HCT116 (cell line): ENCODE measurements around the gene ACSM4. TPM values are rescaled to one million over a fixed set of nuclear protein-coding genes. Genes with fewer than 3 reads are reported as not detected.
"Not testable (repeated sequence)": the region's sequence is repeated elsewhere in the genome, so short reads cannot be mapped to it uniquely, and the experiment has no call there.

Experiments
- ATAC-seq: fragments of 200-7000 bp; cut with Tn5 transposase; 2 replicates; pipeline ENCODE4 v1.9.1; 2020; ENCODE audit warnings: mild to moderate bottlenecking, moderate library complexity
- BruUV-seq: library from RNA; stranded (reverse); fragments of 400-500 nt; replicated peaks from 2 replicates; lab custom pipeline; 2021; lab: Mats Ljungman, UMichigan
- CTCF ChIA-PET: fragments of 300-600 bp; sonication (Branson Sonifier 250); formaldehyde crosslinking; loops from one replicate; lab custom pipeline; 2021; ENCODE audit warnings: antibody characterized with exemption; lab: Charles Lee
- POLR2A ChIA-PET: fragments of 300-600, 350-600 bp; sonication (Branson Sonifier 250); formaldehyde crosslinking; loops from one replicate; lab custom pipeline; 2021; ENCODE audit warnings: antibody characterized with exemption; lab: Charles Lee
- RAD21 ChIA-PET, 2 experiments: fragments of 300-600 bp; sonication (Branson Sonifier 250); formaldehyde crosslinking; loops; one replicate each; lab custom pipeline; 2023; ENCODE audit warnings: low total read pairs in 2 of 2; ENCODE audit not compliant: uncharacterized antibody in 2 of 2, unreplicated experiment in 2 of 2, low non-redundant PET in 1 of 2; lab: Charles Lee
- DNase-seq: peaks from one replicate; pipeline ENCODE4 v3.0.0-alpha.2; 2010; ENCODE audit warnings: low read depth, low spot score
- H2AFZ ChIP-seq: fragments of 200-600 bp; shearing (Covaris generic), sonication (generic); 2 replicates; pipeline ENCODE4 v1.6.1; 2017; ENCODE audit warnings: low read depth, mixed run types, mixed read lengths, antibody characterized with exemption, low read length; ENCODE audit not compliant: poor library complexity, severe bottlenecking
- H3K27ac ChIP-seq: 2 replicates; pipeline ENCODE4 v1.5.1; 2012; ENCODE audit warnings: low read depth, low read length
- H3K27me3 ChIP-seq: fragments of 200-600 bp; sonication (generic); 2 replicates; pipeline ENCODE4 v1.6.1; 2016; ENCODE audit warnings: mixed run types, low read length, mixed read lengths; ENCODE audit not compliant: insufficient read depth
- H3K36me3 ChIP-seq, 2 experiments: fragments of 200-500 bp in 1 of 2; fragments of 200-600 bp in 1 of 2; sonication (Bioruptor generic) in 1 of 2; sonication (generic) in 1 of 2; 2 replicates each; pipeline versions ENCODE4 v1.5.1 to v1.6.1; 2014 to 2016; ENCODE audit warnings: low read length in 2 of 2, inconsistent platforms in 1 of 2, mixed read lengths in 1 of 2, mixed run types in 1 of 2; ENCODE audit not compliant: insufficient read depth in 2 of 2, control insufficient read depth in 1 of 2
- H3K4me1 ChIP-seq, 2 experiments: fragments of 200-600 bp in 1 of 2; sonication (generic) in 1 of 2; 2 replicates each; pipeline versions ENCODE4 v1.5.1 to v1.6.1; 2012 to 2017; ENCODE audit warnings: low read length in 2 of 2, inconsistent platforms in 1 of 2, mild to moderate bottlenecking in 1 of 2, mixed read lengths in 1 of 2, mixed run types in 1 of 2, moderate library complexity in 1 of 2; ENCODE audit not compliant: insufficient read depth in 2 of 2, control insufficient read depth in 1 of 2
- H3K4me2 ChIP-seq: fragments of 200-600 bp; sonication (generic); 2 replicates; pipeline ENCODE4 v1.6.1; 2017; ENCODE audit warnings: mixed run types, low read length, mixed read lengths
- H3K4me3 ChIP-seq, 2 experiments: fragments of 200-600 bp in 1 of 2; sonication (generic) in 1 of 2; replicated peaks in 1 of 2; 2 replicates each; pipeline ENCODE4 v1.5.1; 2011 to 2016; ENCODE audit warnings: low read length in 2 of 2, control low read depth in 1 of 2, low read depth in 1 of 2, mild to moderate bottlenecking in 1 of 2, mixed read lengths in 1 of 2, mixed run types in 1 of 2
- H3K79me2 ChIP-seq: fragments of 200-600 bp; sonication (generic); 2 replicates; pipeline ENCODE4 v1.6.1; 2017; ENCODE audit warnings: mild to moderate bottlenecking, mixed run types, low read length, moderate library complexity, mixed read lengths; ENCODE audit not compliant: insufficient read depth
- H3K9ac ChIP-seq: fragments of 200-600 bp; sonication (generic); 2 replicates; pipeline ENCODE4 v1.6.1; 2016; ENCODE audit warnings: low read length, mixed read lengths
- H3K9me2 ChIP-seq: fragments of 200-600 bp; sonication (generic), shearing (Covaris generic); 2 replicates; pipeline ENCODE4 v1.6.1; 2017; ENCODE audit warnings: mixed run types, mild to moderate bottlenecking, moderate library complexity; ENCODE audit not compliant: insufficient read depth
- H3K9me3 ChIP-seq, 2 experiments: fragments of 200-500 bp in 1 of 2; fragments of 200-600 bp in 1 of 2; sonication (Bioruptor generic) in 1 of 2; sonication (generic) in 1 of 2; 2 replicates each; pipeline ENCODE4 v1.6.1; 2014 to 2017; ENCODE audit warnings: low read length in 2 of 2, mixed read lengths in 2 of 2, inconsistent platforms in 1 of 2, low read depth in 1 of 2, mild to moderate bottlenecking in 1 of 2, mixed run types in 1 of 2, moderate library complexity in 1 of 2; ENCODE audit not compliant: control insufficient read depth in 1 of 2, insufficient read depth in 1 of 2
- H4K20me1 ChIP-seq: fragments of 200-600 bp; sonication (generic), shearing (Covaris generic); 2 replicates; pipeline ENCODE4 v1.6.1; 2017; ENCODE audit warnings: mixed run types, mild to moderate bottlenecking, moderate library complexity; ENCODE audit not compliant: insufficient read depth
- CBX3 ChIP-seq: IDR thresholded peaks from 2 replicates; pipeline ENCODE4 v1.6.1; 2012; ENCODE audit warnings: low read depth
- CTCF ChIP-seq, 3 experiments: fragments of 200-600 bp in 1 of 3; sonication (generic) in 1 of 3; IDR thresholded peaks in 2 of 3; conservative IDR thresholded peaks in 1 of 3; 2 replicates each; pipeline ENCODE4 v1.5.1; 2012 to 2017; ENCODE audit warnings: low read depth in 2 of 3, low read length in 2 of 3, antibody characterized with exemption in 1 of 3, borderline replicate concordance in 1 of 3, control low read depth in 1 of 3, mild to moderate bottlenecking in 1 of 3, mixed read lengths in 1 of 3, mixed run types in 1 of 3, moderate library complexity in 1 of 3; ENCODE audit not compliant: insufficient read depth in 1 of 3
- POLR2A ChIP-seq: IDR thresholded peaks from 2 replicates; pipeline ENCODE4 v1.7.0; 2011; ENCODE audit warnings: borderline replicate concordance; ENCODE audit not compliant: insufficient read depth, insufficient read length; ENCODE audit errors: extremely low read depth
- intact Hi-C: fragments of 100-400 bp; cut with micrococcal nuclease; formaldehyde crosslinking; loops from 2 replicates; pipeline ENCODE4 v1.10.0; 2022
- total RNA-seq: library from RNA; stranded (reverse); gene quantifications from one replicate; pipeline ENCODE4 v1.2.1, GENCODE V29; 2021; ENCODE audit not compliant: unreplicated experiment

The ACSM4 gene
- total RNA-seq, 1 experiment from 2014 or later, result not detected

- ATAC-seq, result no peak
- Histone ChIP-seq H2AFZ (no peak overlapping the region), H3K4me1 (no peaks in the 10 kb centered on the region), H3K4me2 (no peak overlapping the region), H3K9ac (no peak overlapping the region), H3K9me3 (peaks cover 6 to 9% of the 10 kb centered on the region in 2 experiments; a peak in 2 of 4 replicates), H3K79me2 (no peaks in the 10 kb centered on the region), H3K9me2 (no peaks in the 10 kb centered on the region), H4K20me1 (no peaks in the 10 kb centered on the region; the same call in 1 of the 2 replicates), H3K4me3 (no peak overlapping the region), H3K27ac (no peak overlapping the region), H3K36me3 (no peaks in the 10 kb centered on the region; a peak in 1 of 4 replicates), H3K27me3 (no peaks in the 10 kb centered on the region)
- peak; percentile 32 for DNase-seq
- intact Hi-C loops, result no loop called here
- TF ChIP-seq CBX3 (peak; percentile 54; the same call in 1 of the 2 replicates), POLR2A (no peak)
- ChIA-PET POLR2A (no interaction called here), RAD21 (no interaction called here), CTCF (no interaction called here)
- BruUV-seq, result no TSS peak
Observed at GRCh38 chr12:7289743-7290142, 14.1 kb upstream of the ACSM4 start.

GRCh38 chr12:7290588-7290987 lies 13.3 kb upstream of the ACSM4 start:
- H3K27ac ChIP-seq, intact Hi-C loops, BruUV-seq, H3K4me2 ChIP-seq, ATAC-seq, H3K9me3 ChIP-seq, DNase-seq, H4K20me1 ChIP-seq, H3K4me3 ChIP-seq, H3K27me3 ChIP-seq, H3K9me2 ChIP-seq, H3K36me3 ChIP-seq, RAD21 ChIA-PET, CTCF ChIA-PET, H2AFZ ChIP-seq, POLR2A ChIA-PET, H3K4me1 ChIP-seq, H3K79me2 ChIP-seq, H3K9ac ChIP-seq: not testable (repeated sequence)

GRCh38 chr12:7292300-7292699 lies 11.6 kb upstream of the ACSM4 start:
- Histone ChIP-seq H3K27ac (no peak overlapping the region), H3K9me3 (peaks cover 6 to 9% of the 10 kb centered on the region in 2 experiments; a peak in 2 of 4 replicates), H3K79me2 (no peaks in the 10 kb centered on the region)
- ChIA-PET CTCF (no interaction called here), RAD21 (no interaction called here)
- no peak for TF ChIP-seq CTCF (IDR thresholded peaks at IDR 0.05 in 2 of 3, conservative IDR thresholded peaks at IDR 0.05 in 1 of 3; ENCODE audit: borderline replicate concordance in 1 of 3, insufficient read depth in 1 of 3, low read depth in 2 of 3, low read length in 2 of 3)
- TF ChIP-seq, all 23 proteins: peak for 0
- POLR2A ChIA-PET, result no interaction called here
- H3K9ac ChIP-seq, result no peak overlapping the region
- DNase-seq (no peak), ATAC-seq (no peak)
- BruUV-seq, result no TSS peak
- no peaks in the 10 kb centered on the region for H3K9me2 ChIP-seq
- H4K20me1 ChIP-seq, result no peaks in the 10 kb centered on the region; the same call in 1 of the 2 replicates
- no peaks in the 10 kb centered on the region for H3K4me1 ChIP-seq
- H3K4me3 ChIP-seq, result no peak overlapping the region
- no peak overlapping the region for H3K4me2 ChIP-seq
- intact Hi-C loops, result no loop called here
- no peak overlapping the region for H2AFZ ChIP-seq
- no peaks in the 10 kb centered on the region; a peak in 1 of 4 replicates for H3K36me3 ChIP-seq
- no peaks in the 10 kb centered on the region for H3K27me3 ChIP-seq
